Midbrain (tissue), 1 donor: ENCODE measurements around the gene KCNK13.
"Not testable (repeated sequence)": the region's sequence is repeated elsewhere in the genome, so short reads cannot be mapped to it uniquely, and the experiment has no call there.

ENCODE experiments used
- DNase-seq: peaks from one replicate; lab custom pipeline; 2025; lab: John Stamatoyannopoulos, UW

The KCNK13 gene

GRCh38 chr14:90061685-90062126 lies at the start of gene KCNK13:
KCNK13 (plus strand) TSS chr14:90061994; CDS start chr14:90062206, 212 bp downstream.
- DNase-seq: no peak

GRCh38 chr14:90017371-90017770 lies 44.4 kb upstream of the KCNK13 start:
- no peak for DNase-seq

- DNase-seq: no peak
Measured at GRCh38 chr14:90019824-90020523, 41.8 kb upstream of the KCNK13 start.

- no peak for DNase-seq
Measured at GRCh38 chr14:90023176-90023896, 38.5 kb upstream of the KCNK13 start.

- DNase-seq: no peak
Measured at GRCh38 chr14:90024910-90025309, 36.9 kb upstream of the KCNK13 start.

- not testable (repeated sequence) for DNase-seq
Measured at GRCh38 chr14:90026608-90027007, 35.2 kb upstream of the KCNK13 start.

- no peak for DNase-seq
Measured at GRCh38 chr14:90027842-90028241, 34.0 kb upstream of the KCNK13 start.

GRCh38 chr14:90034156-90034555 lies 27.6 kb upstream of the KCNK13 start:
- no peak for DNase-seq

GRCh38 chr14:90034835-90035525 lies 26.8 kb upstream of the KCNK13 start:
- no peak for DNase-seq

GRCh38 chr14:90039253-90040010 lies 22.4 kb upstream of the KCNK13 start:
- DNase-seq: no peak

- no peak for DNase-seq
Measured at GRCh38 chr14:90040411-90040810, 21.4 kb upstream of the KCNK13 start.

- DNase-seq: no peak
Measured at GRCh38 chr14:90042496-90043252, 19.1 kb upstream of the KCNK13 start.

- DNase-seq: no peak
Measured at GRCh38 chr14:90045616-90046015, 16.2 kb upstream of the KCNK13 start.

GRCh38 chr14:90049390-90049789 lies 12.4 kb upstream of the KCNK13 start:
- no peak for DNase-seq

- no peak for DNase-seq
Measured at GRCh38 chr14:90050271-90050670, 11.5 kb upstream of the KCNK13 start.

GRCh38 chr14:90053044-90053443 lies 8.8 kb upstream of the KCNK13 start:
- DNase-seq: no peak

GRCh38 chr14:90054803-90055202 lies 7.0 kb upstream of the KCNK13 start:
- DNase-seq: no peak

- no peak for DNase-seq
Measured at GRCh38 chr14:90056826-90057225, 5.0 kb upstream of the KCNK13 start.

GRCh38 chr14:90058876-90059458 lies 2.8 kb upstream of the KCNK13 start:
- DNase-seq: no peak

- DNase-seq: peak; percentile 76
Measured at GRCh38 chr14:90060312-90060964, 1.4 kb upstream of the KCNK13 start.
